ENCODE measurements around the gene DNM3.

The DNM3 gene

GRCh38 chr1:172148707-172149106 lies 307.4 kb downstream of the DNM3 start:
- no peak for DNase-seq (ENCODE audit: low read depth)
- H3K4me3 ChIP-seq (ENCODE audit: low read depth, low read length): no peak overlapping the region
- TF ChIP-seq CTCF (IDR thresholded peaks at IDR 0.05; ENCODE audit: low read depth, low read length) (no peak), MAX (IDR thresholded peaks at IDR 0.05; ENCODE audit: low read depth, low read length) (no peak), MYC (IDR thresholded peaks at IDR 0.05; ENCODE audit: low read depth, low read length) (no peak), POLR2A (IDR thresholded peaks at IDR 0.05; ENCODE audit: extremely low read depth, insufficient read length) (no peak)

GRCh38 chr1:172149346-172149745 lies 308.0 kb downstream of the DNM3 start:
- no peak overlapping the region for H3K4me3 ChIP-seq (ENCODE audit: low read depth, low read length)
- no peak for TF ChIP-seq MAX (IDR thresholded peaks at IDR 0.05; ENCODE audit: low read depth, low read length)
- TF ChIP-seq POLR2A (IDR thresholded peaks at IDR 0.05; ENCODE audit: extremely low read depth, insufficient read length): no peak
- TF ChIP-seq MYC (IDR thresholded peaks at IDR 0.05; ENCODE audit: low read depth, low read length): no peak
- no peak for TF ChIP-seq CTCF (IDR thresholded peaks at IDR 0.05; ENCODE audit: low read depth, low read length)

GRCh38 chr1:172154551-172154950 lies 313.3 kb downstream of the DNM3 start:
- H3K4me3 ChIP-seq (ENCODE audit: low read depth, low read length): no peak overlapping the region
- DNase-seq (ENCODE audit: low read depth): no peak

More at GRCh38 chr1:172149346-172149745, 308.0 kb downstream of the DNM3 start:
- DNase-seq (ENCODE audit: low read depth): no peak

GRCh38 chr1:172155766-172156165 lies 314.5 kb downstream of the DNM3 start:
- TF ChIP-seq POLR2A (IDR thresholded peaks at IDR 0.05; ENCODE audit: extremely low read depth, insufficient read length) (no peak), MAX (IDR thresholded peaks at IDR 0.05; ENCODE audit: low read depth, low read length) (no peak), MYC (IDR thresholded peaks at IDR 0.05; ENCODE audit: low read depth, low read length) (no peak), CTCF (IDR thresholded peaks at IDR 0.05; ENCODE audit: low read depth, low read length) (no peak)
- H3K4me3 ChIP-seq (ENCODE audit: low read depth, low read length): no peak overlapping the region
- no peak for DNase-seq (ENCODE audit: low read depth)

More at GRCh38 chr1:172154551-172154950, 313.3 kb downstream of the DNM3 start:
- TF ChIP-seq MYC (IDR thresholded peaks at IDR 0.05; ENCODE audit: low read depth, low read length) (no peak; the same call in 1 of the 2 replicates), MAX (IDR thresholded peaks at IDR 0.05; ENCODE audit: low read depth, low read length) (peak; percentile 23; the same call in 1 of the 2 replicates)

- no peak overlapping the region for H3K4me3 ChIP-seq (ENCODE audit: low read depth, low read length)
- no peak for DNase-seq (ENCODE audit: low read depth)
- TF ChIP-seq MAX (IDR thresholded peaks at IDR 0.05; ENCODE audit: low read depth, low read length) (no peak), POLR2A (IDR thresholded peaks at IDR 0.05; ENCODE audit: extremely low read depth, insufficient read length) (no peak), CTCF (IDR thresholded peaks at IDR 0.05; ENCODE audit: low read depth, low read length) (no peak), MYC (IDR thresholded peaks at IDR 0.05; ENCODE audit: low read depth, low read length) (no peak)
Observed at GRCh38 chr1:172162236-172162635, 320.9 kb downstream of the DNM3 start.

- H3K4me3 ChIP-seq (ENCODE audit: low read depth, low read length): no peak overlapping the region
- no peak for TF ChIP-seq POLR2A (IDR thresholded peaks at IDR 0.05; ENCODE audit: extremely low read depth, insufficient read length)
- TF ChIP-seq MAX (IDR thresholded peaks at IDR 0.05; ENCODE audit: low read depth, low read length): no peak
- TF ChIP-seq CTCF (IDR thresholded peaks at IDR 0.05; ENCODE audit: low read depth, low read length): no peak
- TF ChIP-seq MYC (IDR thresholded peaks at IDR 0.05; ENCODE audit: low read depth, low read length): no peak
- no peak for DNase-seq (ENCODE audit: low read depth)
Observed at GRCh38 chr1:172163498-172164215, 322.4 kb downstream of the DNM3 start.
